Stimulated activated CD8-positive, alpha-beta memory T cell treated with anti-CD3 and anti-CD28 coated beads, Interleukin-12 subunit alpha, Interleukin-12 subunit beta, amount 100 ng/mL, for 24 hours (primary cell): Measurements from ENCODE around the gene ELOVL5.

ENCODE experiments used
- DNase-seq: peaks from one replicate; pipeline ENCODE4 v3.0.0-alpha.2; 2020; ENCODE audit errors: extremely low read depth

Gene ELOVL5

GRCh38 chr6:53273370-53273769 lies 75.4 kb downstream of the ELOVL5 start:
- DNase-seq, result no peak

GRCh38 chr6:53269827-53270226 lies 78.9 kb downstream of the ELOVL5 start:
- no peak for DNase-seq

- no peak for DNase-seq
These were observed 79.7 kb downstream of the ELOVL5 start for GRCh38 chr6:53268858-53269608.

GRCh38 chr6:53266553-53267090 lies 82.1 kb downstream of the ELOVL5 start:
- no peak for DNase-seq

- DNase-seq, result no peak
These were observed 83.7 kb downstream of the ELOVL5 start for GRCh38 chr6:53264915-53265607.

GRCh38 chr6:53264337-53264736 lies 84.4 kb downstream of the ELOVL5 start:
- no peak for DNase-seq

- DNase-seq, result no peak
These were observed 84.8 kb downstream of the ELOVL5 start for GRCh38 chr6:53263917-53264316.

GRCh38 chr6:53259860-53260580 lies 88.7 kb downstream of the ELOVL5 start:
- no peak for DNase-seq

GRCh38 chr6:53258774-53259155 lies 90.0 kb downstream of the ELOVL5 start:
- DNase-seq, result no peak

- no peak for DNase-seq
These were observed 90.5 kb downstream of the ELOVL5 start for GRCh38 chr6:53258076-53258773.

GRCh38 chr6:53257533-53257932 lies 91.2 kb downstream of the ELOVL5 start:
- no peak for DNase-seq

GRCh38 chr6:53257001-53257400 lies 91.7 kb downstream of the ELOVL5 start:
- DNase-seq, result no peak

GRCh38 chr6:53252177-53252692 lies 96.5 kb downstream of the ELOVL5 start:
- DNase-seq, result no peak

GRCh38 chr6:53251033-53251672 lies 97.6 kb downstream of the ELOVL5 start:
- DNase-seq, result no peak

- DNase-seq, result no peak
These were observed 98.3 kb downstream of the ELOVL5 start for GRCh38 chr6:53250176-53251032.

- no peak for DNase-seq
These were observed 101.8 kb downstream of the ELOVL5 start for GRCh38 chr6:53246924-53247323.

- no peak for DNase-seq
These were observed 103.8 kb downstream of the ELOVL5 start for GRCh38 chr6:53244958-53245357.

GRCh38 chr6:53244399-53244931 lies 104.3 kb downstream of the ELOVL5 start:
- DNase-seq, result no peak

- DNase-seq, result no peak
These were observed 106.8 kb downstream of the ELOVL5 start for GRCh38 chr6:53241938-53242337.

GRCh38 chr6:53240761-53241160 lies 108.0 kb downstream of the ELOVL5 start:
- no peak for DNase-seq
